ENCODE measurements around the gene STX16.

STX16 gene, protein sequence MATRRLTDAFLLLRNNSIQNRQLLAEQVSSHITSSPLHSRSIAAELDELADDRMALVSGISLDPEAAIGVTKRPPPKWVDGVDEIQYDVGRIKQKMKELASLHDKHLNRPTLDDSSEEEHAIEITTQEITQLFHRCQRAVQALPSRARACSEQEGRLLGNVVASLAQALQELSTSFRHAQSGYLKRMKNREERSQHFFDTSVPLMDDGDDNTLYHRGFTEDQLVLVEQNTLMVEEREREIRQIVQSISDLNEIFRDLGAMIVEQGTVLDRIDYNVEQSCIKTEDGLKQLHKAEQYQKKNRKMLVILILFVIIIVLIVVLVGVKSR

DNA sequence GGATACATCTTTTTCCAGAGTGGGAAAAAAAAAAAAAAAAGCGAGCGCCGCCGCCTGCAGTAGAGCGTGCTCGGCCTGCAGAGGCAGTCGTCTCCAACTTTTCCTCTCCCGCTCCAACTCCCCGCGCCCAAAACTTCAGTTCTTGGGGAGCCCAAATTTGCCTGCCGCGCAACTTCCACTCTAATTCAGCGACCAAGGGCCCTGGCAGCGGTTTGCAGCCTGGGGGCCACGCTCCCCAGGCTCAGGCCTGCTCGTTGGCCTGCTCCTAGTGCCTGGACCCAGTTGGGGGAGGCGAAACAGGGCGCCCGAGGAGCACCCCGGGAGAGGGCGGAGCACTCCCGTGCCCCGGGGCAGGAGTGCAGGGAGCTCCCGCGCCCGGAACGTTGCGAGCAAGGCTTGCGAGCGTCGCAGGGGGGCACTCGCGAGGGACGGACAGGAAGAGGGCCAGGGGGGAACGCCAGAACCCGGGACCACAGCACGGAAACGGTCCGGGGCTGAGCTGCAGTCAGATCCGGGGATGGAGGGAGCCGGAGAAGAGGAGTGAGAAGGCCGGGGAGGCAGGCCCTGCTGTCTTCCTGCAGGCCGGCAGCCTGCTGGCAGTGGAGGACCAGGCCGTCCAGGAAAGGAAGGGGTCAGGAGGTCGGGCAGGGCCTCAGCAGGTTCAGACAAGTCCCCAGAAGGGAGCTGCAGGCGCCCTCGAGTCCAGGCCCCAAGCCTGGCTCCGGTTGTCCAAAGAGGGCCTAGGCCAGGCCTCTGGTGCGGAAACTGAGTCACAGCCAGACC, at the start of gene STX16:
Gene STX16 (plus strand): TSS at position 508 of the 783 bp plus-strand sequence. CDS start 724 bp downstream, outside the sequence.
- DNase-seq = peak in 1 of 2 experiments; percentile 48

DNA sequence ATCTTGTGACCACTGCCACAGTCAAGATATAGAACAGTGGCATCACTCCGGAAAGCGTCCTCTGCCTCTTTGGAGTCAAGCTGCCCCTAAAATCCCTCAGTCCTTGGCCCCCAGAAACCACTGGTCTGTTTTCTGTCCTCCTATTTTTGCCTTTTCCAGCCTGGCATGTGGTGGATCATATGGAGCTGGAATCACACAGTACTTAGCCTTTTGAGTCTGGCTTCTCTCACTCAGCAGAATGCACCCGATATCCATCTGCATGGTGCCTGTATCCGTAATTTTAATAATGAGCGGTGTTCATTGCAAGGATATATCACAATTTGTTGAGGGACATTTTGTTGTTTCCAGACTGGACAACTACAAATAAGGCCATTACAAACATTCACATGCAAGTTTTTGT, 49.0 kb upstream of the STX16 start:
- no peak for DNase-seq

DNA sequence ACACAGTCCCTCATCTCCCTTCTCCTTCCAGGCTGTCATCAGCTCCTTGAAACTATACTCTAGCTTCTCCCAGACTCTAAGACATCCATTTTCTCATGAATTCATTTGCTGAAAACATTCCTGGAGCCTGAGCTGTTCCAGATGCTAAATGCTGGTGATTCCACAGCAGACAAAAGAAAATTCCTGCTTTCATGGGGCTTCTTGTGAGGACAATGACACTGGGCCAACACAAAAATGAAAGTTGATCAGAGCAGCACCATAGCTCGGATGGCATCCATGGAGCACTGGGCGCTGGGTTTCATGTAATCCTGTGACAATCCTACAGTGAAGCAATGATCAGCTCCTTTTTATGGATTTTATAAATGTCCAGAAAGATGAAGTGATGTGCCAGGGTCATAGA, 47.4 kb upstream of the STX16 start:
- DNase-seq = no peak

DNA sequence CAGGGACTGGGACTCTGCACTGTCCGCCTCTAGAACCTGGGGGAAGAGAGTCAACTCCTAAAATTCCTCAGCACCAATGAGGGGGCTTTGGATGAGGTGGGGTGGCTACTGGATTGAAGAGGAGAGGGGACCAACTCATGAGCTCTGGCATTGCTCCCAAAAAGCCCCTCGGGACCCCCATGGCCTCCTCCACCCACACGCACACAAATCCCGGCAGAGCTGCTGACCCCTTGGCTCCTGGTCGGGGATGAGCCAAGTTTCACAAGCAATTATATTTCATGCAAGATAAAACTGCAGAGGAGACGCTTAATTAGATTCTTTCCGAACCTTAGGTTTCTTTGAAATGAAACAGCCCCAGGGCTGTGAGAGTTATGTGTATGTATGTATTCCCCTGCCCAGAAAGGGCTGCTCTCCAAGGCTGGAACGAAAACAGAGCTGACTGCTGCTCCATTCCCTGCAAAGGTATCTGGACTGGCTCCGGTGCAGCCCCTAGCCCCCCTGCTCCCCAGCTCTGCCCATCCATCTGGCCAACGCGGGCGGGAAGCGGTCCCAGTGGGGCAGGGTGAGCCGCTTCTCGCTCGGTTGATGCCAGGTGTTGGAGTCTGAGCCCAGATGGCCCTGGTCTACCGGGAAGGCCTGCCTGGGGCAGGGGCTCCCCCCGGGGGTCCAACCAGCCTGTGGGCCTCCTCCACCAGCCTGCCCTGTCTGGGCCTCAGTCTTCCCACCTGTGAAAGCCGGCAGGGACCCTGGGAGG, 46.8 kb upstream of the STX16 start:
- DNase-seq = no peak

DNA sequence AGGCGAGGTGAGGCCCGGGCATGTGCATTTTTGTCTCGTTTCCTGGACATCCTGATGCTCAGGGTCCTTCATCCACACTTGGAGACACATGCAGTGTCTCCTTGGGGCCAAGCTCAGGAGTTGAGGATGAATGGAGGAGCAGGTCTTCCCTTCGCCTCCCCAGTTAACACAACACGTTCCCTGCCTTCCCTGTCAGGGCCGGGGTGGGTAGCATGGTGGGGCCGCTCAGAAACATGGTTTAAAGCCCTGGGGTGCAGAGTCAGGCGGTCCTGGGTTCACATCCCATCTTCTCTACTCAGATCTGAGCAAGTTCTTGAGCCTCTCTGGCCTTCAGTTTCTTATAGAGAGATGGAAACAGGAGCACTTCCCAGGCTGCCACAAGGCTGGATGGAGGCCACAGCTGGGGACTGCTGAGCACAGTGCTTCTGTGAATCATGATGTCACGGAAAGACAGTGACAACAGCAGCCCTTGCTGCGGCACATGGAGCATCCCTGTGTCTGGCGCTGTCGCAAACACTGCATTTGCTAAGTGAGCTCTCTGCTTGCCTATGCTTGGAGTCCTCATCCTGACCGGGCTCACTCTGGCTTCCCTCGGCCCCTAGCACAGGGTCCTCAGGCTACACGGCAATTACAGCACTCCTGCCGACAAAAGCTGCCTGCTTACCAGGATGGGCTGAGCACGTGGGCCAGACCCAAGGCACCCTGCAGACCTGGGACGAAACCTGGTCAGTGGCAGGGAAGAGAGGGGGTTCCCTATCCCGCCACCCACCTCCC, 45.6 kb upstream of the STX16 start:
- DNase-seq = no peak

DNA sequence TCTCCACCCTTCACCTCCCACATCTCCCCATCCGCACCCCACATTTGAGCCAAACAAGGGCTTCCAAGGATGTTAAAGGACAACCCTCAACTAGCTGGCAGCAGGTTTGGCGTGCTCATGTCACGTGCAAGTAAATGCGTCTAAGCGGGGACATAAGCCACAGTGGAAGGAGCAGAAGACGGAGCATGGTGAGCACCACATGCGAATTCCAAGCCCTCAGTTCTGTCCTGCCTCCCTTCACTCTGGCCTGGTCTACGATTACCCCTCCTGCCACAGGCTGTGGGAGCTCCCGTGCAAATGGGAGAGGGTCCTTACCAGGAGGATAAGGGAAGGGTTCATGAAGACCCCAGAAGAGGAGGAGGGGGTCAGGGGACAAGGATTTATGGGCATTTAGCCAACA, 44.9 kb upstream of the STX16 start:
- DNase-seq = no peak

DNA sequence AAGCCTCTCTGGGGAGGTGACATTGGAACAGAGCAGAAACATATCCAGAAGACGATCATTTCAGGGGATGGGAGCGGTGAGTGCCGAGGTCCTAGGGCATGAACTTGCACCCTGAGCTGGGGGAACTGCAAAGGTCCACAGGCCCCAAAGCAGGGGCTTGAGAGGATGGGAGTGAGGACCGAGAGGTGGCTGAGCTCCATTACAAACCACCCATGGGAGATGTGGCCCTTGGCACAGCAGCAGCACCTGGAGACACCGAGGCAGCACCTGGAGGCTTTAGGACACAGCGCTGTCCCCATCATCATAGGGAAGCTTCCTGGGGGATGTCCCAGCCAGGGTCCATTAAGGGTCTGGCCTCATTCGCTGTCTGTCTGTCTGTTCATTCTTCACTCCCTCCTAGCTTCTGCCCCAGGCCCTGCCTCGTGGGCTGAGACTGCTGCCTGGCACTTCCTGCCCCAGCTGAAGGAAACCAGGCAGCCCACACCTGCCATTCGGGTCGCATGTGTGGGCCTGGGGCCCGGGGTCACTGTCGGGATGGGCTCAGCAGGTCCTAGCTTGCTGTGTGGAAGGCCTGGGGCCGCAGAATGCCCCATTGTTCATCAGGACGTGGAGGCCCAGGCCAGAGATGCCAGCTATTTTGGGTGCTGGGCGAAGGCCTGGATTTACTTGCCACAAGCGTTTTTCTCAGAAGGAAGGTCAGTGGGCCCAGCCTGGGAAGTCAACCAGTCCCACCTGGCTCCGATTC, 42.8 kb upstream of the STX16 start:
- no peak for DNase-seq

DNA sequence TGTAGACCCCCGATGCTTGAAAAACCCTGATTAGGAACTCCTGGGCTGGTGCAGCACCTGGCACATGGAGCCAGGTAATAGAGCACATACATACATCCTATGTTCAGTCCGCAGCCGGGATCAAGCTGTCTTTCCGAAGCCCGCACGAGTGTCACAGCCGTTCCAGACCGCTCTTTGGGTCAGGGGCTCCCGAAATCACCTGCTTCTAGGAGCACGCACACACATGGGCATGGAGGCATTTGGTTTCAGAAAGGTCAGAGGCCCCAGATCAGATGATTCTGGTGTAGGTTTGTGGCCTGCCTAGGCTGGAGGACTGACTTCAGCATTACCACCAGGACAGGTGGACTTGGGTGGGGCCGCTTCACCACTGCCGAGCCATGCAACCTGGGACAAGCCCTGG, 42.1 kb upstream of the STX16 start:
- DNase-seq = no peak

DNA sequence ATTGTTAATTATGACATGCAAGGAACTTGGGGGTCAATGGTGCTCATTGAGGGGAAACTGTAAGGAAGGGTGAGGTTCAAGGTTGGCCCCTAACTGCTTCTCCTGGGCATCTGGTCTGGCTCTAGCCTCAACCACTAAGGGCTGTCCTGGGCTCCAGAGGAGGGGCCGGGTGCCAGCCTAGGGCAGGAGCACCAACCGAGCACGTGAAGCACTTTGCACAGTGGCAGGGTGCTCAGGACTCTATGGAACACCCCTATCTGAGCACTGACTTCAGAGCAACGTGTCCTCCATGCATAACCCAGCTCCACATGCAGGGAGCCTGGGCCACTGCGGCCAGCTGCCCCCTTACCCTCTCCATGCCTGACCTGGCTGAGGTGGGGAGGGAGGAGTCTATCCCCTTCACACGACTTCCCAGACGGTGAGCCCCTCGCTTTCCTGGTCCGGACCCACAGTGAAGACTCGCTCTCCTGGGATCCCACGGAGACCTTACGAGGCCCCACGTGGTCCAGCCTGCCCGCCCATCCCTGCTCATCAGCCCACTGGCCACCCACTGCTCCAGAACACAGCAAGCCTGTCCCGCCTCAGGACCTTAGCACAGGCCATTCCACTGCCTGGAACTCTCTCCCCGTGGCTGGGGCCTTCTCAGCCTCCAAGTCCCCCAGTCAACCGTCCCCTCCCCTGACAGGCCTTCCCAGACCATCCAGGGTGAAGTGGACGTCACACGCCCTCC, 40.8 kb upstream of the STX16 start:
- DNase-seq = no peak

DNA sequence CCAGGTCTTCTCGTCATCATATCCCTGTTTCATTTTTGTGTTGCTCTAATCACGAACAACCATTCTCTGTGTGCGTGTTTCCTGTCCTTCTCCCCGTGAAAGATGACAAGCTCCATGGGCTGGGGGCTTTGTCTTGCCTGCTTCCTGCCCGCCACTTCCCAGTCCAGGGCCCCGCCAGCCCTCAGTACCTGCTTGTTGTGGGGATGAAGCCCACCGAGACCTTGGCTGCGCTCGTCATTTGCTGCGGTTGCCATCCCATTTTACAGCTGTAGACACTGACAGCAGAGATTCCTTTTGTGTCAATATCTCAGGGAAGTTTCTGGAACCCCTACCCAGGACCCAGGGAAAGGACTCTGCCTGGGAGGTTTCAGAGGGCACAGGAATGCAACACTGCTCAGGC, 40.3 kb upstream of the STX16 start:
- no peak for DNase-seq

DNA sequence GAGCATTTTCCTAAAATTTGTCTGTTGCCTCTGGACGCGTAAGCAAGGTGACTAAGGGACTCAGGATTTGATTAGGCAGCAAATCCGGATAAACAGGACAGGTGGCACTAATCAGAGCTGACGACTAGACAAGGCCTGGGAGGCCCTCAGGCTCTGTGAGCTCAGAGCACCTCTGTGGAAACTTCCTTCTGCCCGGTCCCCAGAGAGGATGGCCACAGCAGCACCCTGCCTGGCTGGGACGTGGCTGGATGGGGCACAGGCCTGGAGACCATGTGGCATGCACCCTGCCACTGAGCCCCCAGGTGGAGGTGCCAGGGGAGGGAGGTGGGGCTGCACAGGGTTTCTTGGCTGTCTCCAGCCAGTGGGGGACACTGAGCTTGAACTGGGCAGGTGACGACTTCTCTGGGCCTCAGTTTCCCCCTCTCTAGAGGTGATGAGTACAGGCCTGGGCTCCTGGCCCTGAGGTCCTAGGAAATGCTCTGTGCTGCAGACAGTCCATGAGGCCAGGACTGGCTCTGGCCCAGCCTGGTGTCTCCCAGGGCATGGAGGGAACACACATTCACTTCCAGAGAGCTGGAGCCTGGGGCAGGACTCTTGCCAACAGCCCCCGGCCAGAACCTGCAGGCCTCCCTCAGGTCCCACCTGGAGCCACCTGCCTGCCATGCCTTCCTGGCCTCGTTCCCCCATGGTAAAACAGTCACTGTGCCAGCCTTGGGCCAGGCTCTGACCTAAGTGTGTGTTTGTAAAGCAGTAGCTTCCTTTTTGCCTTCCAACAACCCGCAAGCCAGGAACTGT, 39.6 kb upstream of the STX16 start:
- peak; percentile 8 to 39 for DNase-seq

DNA sequence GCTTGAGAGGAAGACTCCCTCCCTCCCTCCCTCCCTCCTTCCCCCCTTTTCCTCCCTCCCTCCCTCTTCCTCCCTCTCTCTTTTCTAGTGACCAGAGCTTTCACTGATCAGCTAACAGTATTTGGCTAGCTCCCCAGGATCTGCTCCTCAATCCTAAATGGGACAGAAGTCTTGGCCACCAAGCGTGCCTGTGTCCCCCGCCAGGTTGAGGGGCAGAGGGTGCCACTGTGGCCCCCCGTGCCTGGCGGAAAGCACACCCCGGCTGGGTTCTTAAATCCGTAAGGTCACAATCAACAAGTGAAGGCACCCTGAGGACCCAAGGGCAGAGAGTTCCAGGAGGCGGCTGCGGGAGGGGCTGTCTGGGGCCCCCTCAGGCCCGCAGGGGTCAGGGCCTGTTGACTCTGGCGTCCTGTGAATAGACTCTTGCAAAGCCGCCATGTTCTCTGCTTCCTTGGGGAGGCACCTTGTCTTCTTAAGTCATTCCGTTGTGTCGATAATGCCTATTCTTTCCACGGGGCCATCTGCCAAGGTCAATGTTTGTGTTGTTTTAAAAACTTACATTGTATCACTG, 38.9 kb upstream of the STX16 start:
- DNase-seq = no peak

DNA sequence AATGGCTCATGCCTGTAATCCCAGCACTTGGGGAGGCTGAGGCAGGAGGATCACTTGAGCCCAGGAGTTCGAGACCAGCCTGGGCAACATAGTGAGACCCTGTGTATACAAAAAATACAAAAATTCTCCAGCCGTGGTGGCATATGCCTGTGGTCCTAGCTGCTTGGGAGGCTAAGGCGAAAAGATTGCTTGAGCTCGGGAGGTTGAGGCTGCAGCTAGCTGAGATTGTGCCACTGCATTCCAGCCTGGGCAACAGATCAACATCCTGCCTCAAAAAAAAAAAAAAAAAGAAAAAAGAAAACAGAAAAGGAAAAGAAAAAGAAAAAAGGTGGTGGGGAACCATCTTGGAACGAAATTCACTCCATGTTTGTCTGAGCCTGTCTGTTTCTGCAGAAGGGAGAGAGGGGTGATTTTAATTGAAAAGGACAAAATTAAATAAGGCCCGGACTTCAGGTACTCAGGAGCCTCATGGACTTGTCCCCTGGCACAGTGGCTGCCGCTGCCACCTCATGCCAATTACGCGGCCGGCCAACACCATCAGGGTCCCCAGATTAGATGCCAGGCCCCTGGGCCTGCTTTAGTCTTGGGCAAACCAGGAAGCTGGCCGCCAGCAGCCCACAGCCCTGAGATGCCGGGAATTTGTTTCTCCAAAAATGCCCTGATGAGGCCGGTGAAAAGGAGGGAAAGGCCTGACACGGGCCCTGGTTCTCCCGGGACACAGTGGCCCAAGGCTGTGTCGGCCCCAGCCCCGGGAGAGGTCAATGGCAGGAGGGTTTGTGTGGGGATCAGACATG, 37.8 kb upstream of the STX16 start:
- DNase-seq = no peak

DNA sequence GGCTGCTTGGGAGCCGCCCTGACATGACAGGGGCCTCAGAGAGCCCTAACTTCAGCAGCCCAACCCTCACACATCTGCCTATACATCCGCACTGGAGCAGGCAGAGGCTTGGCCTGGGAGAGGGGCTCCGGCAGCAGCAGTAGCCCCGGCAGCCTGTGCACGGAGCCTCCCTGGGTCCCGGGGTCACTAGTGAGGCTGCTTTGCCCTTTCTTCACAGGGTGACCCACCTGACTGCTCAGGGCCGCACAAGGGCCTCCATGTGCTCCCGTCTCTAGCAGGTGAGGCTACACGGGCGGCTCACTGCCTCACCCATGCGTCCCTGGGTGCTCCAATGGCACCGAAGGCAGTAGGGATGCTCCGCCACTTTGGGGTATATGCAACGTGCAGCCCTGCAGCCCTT, 36.7 kb upstream of the STX16 start:
- DNase-seq = no peak

DNA sequence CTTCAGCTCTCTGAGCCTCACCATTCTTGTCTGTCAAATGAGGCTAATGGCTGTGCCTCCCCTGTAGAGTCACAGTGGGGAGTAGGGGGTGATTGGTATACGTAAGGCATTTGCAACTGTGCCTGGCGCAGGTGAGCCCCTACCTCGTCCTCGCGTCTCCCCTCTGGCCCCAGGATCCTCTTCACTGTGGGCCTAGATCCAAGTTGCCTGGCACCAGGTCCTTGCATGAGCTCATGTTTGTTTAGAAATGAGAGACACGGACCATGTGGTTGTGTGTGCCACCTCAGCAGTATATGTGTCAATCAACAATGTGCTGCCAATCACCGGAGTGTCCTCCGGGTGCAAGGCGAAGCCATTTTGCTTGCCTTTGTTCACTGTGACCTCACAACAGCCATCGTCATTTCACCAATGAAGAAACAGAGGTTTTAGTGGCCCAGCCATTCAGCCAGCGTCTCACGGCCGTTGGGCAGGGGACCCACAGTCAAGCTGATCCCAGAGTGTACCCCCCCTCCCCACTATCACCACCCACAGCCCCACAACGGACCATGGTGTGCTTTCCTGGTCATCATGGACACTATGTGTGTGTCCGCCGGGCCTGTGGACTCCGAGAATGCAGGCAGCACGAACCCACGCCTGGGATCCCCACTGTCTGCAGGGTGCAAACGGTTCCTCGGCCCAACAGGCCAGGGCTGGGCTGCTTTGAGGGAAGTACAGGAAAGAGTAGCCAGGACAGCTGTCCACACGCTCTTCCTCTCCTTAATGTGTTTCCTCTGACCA, 35.9 kb upstream of the STX16 start:
- DNase-seq = no peak

DNA sequence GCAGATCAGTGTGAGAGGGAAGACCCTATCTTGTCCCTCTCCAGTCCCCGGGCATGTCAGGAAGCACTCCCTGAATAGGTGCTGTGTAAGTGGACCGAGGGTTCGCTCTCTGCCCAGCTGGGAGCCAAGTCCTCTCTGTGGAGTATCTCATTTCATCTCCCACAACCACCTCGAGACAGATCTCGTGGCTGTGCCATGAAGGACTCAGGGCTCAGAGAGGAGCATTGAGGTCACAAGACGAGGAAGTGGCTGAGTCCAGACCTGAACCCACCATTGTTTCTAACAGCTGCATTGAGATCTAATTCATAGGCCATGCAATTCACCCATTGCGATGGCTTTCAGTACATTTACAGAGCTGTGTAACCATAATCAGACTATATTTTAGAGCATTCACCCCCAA, 34.7 kb upstream of the STX16 start:
- no peak for DNase-seq

DNA sequence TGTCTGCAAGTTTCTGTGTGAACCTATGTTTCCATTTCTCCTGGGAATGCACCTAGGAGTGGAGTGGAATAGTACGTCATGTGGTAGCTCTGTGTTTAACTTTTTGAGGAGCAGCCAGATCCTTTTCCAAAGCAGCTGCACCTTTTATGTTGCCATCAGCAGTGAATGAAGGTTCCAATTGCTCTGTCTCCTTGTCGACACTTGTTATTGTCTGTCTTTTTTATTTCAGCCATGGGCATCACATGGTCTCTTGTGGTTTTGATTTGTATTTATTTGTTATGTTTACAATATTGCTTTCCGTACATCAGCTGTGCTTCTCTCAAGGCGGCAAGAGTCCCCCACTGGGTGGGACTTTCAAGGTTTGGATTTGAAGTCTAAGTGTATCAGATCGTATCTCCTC, 33.9 kb upstream of the STX16 start:
- no peak for DNase-seq

DNA sequence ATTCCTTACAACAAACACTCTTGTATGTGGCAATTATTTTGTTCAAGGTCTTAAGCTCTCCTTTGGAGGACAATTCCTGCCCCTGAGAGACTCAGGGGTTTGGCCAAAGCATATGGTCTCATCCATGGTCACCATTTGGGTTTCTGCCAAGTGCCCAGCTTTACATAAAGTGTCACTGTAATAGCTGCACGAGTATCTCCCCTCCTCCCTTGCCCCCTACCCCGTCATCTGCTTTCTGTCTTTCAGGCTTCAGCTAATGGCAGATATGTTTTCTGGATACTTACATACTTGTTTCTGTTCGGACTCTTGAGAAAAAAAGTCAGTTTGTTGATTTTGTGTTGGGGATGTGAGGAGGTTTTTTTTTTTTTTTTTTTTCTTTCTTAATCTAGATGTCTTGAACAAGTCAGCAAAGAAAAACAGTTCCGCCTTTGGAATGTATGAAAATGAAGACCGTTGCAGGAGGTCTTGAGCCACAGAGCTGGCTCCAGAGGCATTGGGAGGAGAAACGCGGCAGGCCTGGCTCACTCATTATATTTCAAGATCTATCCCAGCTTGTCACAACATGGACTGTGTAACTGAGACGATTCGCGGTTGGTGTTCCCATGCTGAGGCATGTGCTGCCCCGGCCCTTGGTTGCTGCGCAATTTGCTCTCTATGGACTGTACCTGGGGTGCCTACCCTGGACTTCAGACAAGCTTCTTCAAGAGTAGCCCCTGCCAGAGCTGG, 32.6 kb upstream of the STX16 start:
- DNase-seq = no peak
